Endothelial cell of umbilical vein (primary cell): Measurements from ENCODE around the gene KDM4C.

Source experiments
- CTCF ChIP-seq, 2 donors: IDR thresholded peaks; 1 replicate in 1 of 2; 2 replicates in 1 of 2; pipeline ENCODE4 v1.5.1; 2011; ENCODE audit warnings: low read length in 2 of 2, mild to moderate bottlenecking in 2 of 2, moderate library complexity in 2 of 2, control low read depth in 1 of 2, inconsistent platforms in 1 of 2, low read depth in 1 of 2; ENCODE audit not compliant: insufficient read depth in 1 of 2; ENCODE audit errors: extremely low read depth in 1 of 2
- MYC ChIP-seq: IDR thresholded peaks from one replicate; pipeline ENCODE4 v1.6.1; 2011; ENCODE audit warnings: mild to moderate bottlenecking, low read depth, low read length
- POLR2AphosphoS5 ChIP-seq: IDR thresholded peaks from 2 replicates; pipeline ENCODE4 v1.6.1; 2012; ENCODE audit warnings: low read depth, mild to moderate bottlenecking, control low read depth, low read length, moderate library complexity; ENCODE audit not compliant: insufficient read depth

GRCh38 chr9:6852243-6852963 is 94.6 kb downstream of the KDM4C start:
- TF ChIP-seq CTCF (IDR thresholded peaks at IDR 0.05; ENCODE audit: extremely low read depth in 1 of 2, insufficient read depth in 1 of 2, low read depth in 1 of 2, low read length in 2 of 2) (no peak), POLR2AphosphoS5 (no peak), MYC (no peak)
